ENCODE results near the gene ATP5MC3.

DNA sequence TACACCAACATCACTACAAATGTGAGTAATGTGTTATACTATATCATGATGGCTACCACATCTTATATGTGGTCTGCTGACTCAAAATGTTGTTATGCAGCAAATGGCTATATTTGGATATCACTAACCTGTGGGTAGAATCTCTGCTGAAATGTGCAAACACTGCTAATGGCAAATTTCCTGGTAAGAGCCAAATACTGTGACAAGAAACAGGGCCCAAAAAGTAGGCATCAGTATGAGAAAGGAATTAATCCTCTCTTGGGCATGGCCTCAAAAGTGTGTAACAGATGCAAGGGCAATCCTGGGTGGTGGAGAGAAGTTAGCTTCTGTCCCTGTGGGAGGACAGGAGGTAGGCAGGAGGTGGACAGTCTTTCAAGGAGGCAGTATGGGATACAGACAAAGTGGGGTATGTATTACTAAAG lies 26.8 kb downstream of the ATP5MC3 start:
- no peak for TF ChIP-seq EZH2 (IDR thresholded peaks at IDR 0.05; ENCODE audit: borderline replicate concordance, low read length)
- TF ChIP-seq, protein P1, sequence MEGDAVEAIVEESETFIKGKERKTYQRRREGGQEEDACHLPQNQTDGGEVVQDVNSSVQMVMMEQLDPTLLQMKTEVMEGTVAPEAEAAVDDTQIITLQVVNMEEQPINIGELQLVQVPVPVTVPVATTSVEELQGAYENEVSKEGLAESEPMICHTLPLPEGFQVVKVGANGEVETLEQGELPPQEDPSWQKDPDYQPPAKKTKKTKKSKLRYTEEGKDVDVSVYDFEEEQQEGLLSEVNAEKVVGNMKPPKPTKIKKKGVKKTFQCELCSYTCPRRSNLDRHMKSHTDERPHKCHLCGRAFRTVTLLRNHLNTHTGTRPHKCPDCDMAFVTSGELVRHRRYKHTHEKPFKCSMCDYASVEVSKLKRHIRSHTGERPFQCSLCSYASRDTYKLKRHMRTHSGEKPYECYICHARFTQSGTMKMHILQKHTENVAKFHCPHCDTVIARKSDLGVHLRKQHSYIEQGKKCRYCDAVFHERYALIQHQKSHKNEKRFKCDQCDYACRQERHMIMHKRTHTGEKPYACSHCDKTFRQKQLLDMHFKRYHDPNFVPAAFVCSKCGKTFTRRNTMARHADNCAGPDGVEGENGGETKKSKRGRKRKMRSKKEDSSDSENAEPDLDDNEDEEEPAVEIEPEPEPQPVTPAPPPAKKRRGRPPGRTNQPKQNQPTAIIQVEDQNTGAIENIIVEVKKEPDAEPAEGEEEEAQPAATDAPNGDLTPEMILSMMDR (conservative IDR thresholded peaks at IDR 0.05 in 1 of 2, IDR thresholded peaks at IDR 0.05 in 1 of 2; ENCODE audit: extremely low read depth in 1 of 2, insufficient read depth in 1 of 2, low read depth in 1 of 2, low read length in 2 of 2), result no peak

Measured in mammary epithelial cell (primary cell).